Stomach (tissue), 4 donors: ENCODE results near the gene ODC1.

Source experiments
- POLR2A ChIP-seq, 4 donors: fragments of 450-650 bp; IDR thresholded peaks; one replicate each; pipeline ENCODE4 v1.6.1; 2016; ENCODE audit warnings: antibody characterized with exemption in 4 of 4, control low read depth in 2 of 4, mild to moderate bottlenecking in 1 of 4, moderate library complexity in 1 of 4
- TF ChIP-seq, protein P1 (sequence below), 7 experiments: fragments of 450-650 bp in 4 of 7; fragments of 200-600 bp in 3 of 7; sonication (generic) in 3 of 7; IDR thresholded peaks; one replicate each; pipeline ENCODE4 v1.5.1; 2016 to 2019; ENCODE audit warnings: antibody characterized with exemption in 7 of 7, control low read depth in 2 of 7, mild to moderate bottlenecking in 1 of 7

DNA sequence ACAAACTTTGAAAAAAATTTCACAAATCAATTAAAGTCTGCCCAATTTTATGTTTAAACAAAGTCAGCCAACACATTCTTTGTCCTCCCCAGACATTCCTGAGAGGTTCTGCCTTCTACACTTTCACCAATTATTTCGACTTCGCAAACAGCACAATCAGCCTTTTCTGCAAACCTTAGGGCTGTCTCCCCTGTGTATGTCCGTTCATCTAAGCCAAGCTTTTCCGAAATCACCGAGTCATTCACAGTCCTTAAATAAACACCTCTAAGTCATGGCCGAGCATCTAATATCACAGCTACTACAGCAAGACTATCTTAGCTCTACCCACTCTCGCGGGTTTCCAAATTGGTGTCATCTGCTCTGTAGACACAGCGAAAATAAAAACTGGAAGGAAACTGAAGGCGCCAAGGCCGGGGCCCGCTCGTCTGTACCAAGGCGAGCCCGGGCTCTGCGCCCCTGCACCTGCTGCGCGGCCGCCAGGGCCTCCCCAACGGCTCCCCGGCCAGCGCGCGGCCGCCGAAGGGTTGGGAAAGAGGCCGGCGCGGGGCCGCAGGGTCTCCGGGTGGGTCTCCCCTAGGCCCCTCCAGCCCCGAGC is 730 bp downstream of the ODC1 start:
- TF ChIP-seq, protein P1, sequence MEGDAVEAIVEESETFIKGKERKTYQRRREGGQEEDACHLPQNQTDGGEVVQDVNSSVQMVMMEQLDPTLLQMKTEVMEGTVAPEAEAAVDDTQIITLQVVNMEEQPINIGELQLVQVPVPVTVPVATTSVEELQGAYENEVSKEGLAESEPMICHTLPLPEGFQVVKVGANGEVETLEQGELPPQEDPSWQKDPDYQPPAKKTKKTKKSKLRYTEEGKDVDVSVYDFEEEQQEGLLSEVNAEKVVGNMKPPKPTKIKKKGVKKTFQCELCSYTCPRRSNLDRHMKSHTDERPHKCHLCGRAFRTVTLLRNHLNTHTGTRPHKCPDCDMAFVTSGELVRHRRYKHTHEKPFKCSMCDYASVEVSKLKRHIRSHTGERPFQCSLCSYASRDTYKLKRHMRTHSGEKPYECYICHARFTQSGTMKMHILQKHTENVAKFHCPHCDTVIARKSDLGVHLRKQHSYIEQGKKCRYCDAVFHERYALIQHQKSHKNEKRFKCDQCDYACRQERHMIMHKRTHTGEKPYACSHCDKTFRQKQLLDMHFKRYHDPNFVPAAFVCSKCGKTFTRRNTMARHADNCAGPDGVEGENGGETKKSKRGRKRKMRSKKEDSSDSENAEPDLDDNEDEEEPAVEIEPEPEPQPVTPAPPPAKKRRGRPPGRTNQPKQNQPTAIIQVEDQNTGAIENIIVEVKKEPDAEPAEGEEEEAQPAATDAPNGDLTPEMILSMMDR (IDR thresholded peaks at IDR 0.05): peak in 1 of 7 experiments; percentile 6
- TF ChIP-seq POLR2A (IDR thresholded peaks at IDR 0.05): no peak
